ENCODE data around the gene DVL2.
"Not testable (repeated sequence)": the region's sequence is repeated elsewhere in the genome, so short reads cannot be mapped to it uniquely, and the experiment has no call there.

DNA sequence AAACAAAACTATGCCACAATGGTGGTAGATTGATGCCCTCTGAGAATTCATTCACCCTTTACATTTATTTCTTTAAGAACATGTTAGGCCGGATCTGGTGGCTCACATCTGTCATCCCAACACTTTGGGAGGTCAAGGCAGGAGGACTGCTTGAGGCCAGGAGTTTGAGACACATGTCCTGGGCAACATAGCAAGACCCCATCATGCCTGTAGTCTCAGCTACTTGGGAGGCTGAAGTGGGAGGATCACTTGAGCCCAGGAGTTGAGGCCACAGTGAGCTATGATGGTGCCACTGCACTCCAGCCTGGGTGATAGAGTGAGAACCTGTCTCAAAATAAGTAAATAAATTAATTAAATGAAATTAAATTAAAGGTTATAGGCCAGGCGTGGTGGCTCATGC lies 52.2 kb downstream of the DVL2 start:
- TF ChIP-seq, protein P1, sequence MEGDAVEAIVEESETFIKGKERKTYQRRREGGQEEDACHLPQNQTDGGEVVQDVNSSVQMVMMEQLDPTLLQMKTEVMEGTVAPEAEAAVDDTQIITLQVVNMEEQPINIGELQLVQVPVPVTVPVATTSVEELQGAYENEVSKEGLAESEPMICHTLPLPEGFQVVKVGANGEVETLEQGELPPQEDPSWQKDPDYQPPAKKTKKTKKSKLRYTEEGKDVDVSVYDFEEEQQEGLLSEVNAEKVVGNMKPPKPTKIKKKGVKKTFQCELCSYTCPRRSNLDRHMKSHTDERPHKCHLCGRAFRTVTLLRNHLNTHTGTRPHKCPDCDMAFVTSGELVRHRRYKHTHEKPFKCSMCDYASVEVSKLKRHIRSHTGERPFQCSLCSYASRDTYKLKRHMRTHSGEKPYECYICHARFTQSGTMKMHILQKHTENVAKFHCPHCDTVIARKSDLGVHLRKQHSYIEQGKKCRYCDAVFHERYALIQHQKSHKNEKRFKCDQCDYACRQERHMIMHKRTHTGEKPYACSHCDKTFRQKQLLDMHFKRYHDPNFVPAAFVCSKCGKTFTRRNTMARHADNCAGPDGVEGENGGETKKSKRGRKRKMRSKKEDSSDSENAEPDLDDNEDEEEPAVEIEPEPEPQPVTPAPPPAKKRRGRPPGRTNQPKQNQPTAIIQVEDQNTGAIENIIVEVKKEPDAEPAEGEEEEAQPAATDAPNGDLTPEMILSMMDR (conservative IDR thresholded peaks at IDR 0.05; ENCODE audit: low read depth, low read length) = not testable (repeated sequence)
- TF ChIP-seq EZH2 (IDR thresholded peaks at IDR 0.05; ENCODE audit: borderline replicate concordance, low read depth, low read length, poor library complexity, severe bottlenecking) = not testable (repeated sequence)
